Heart left ventricle (tissue), 16 donors: ENCODE data around the gene ANO4. TPM values are rescaled to one million over a fixed set of nuclear protein-coding genes. Genes with fewer than 3 reads are reported as not detected.

Source experiments
- ATAC-seq, 4 donors: fragments of 200-7000 bp; cut with Tn5 transposase; one replicate each; pipeline ENCODE4 v1.9.1; 2020 to 2022; ENCODE audit warnings: moderate library complexity in 4 of 4, mild to moderate bottlenecking in 3 of 4, moderate number of reproducible peaks in 1 of 4
- DNase-seq, 5 donors: peaks; one replicate each; pipeline ENCODE4 v3.0.0-alpha.2; 2020
- H3K27ac ChIP-seq, 12 donors: fragments of 200-600 bp; sonication (generic) in 4 of 12; one replicate each; pipeline versions ENCODE4 v1.5.0 to v1.8.0; 2016 to 2022; ENCODE audit warnings: mild to moderate bottlenecking in 2 of 12
- H3K27me3 ChIP-seq, 9 donors: fragments of 200-600 bp; sonication (generic) in 2 of 9; one replicate each; pipeline versions ENCODE4 v1.5.1 to v1.8.0; 2016 to 2022; ENCODE audit warnings: mild to moderate bottlenecking in 3 of 9
- H3K36me3 ChIP-seq, 9 donors: fragments of 200-600 bp; sonication (generic) in 2 of 9; one replicate each; pipeline versions ENCODE4 v1.5.0 to v1.8.0; 2018 to 2022; ENCODE audit warnings: mild to moderate bottlenecking in 2 of 9
- H3K4me1 ChIP-seq, 12 donors: fragments of 200-600 bp; sonication (generic) in 4 of 12; one replicate each; pipeline versions ENCODE4 v1.5.0 to v1.8.0; 2016 to 2022; ENCODE audit warnings: mild to moderate bottlenecking in 3 of 12
- H3K4me3 ChIP-seq, 12 donors: fragments of 200-600 bp; sonication (generic) in 4 of 12; one replicate each; pipeline versions ENCODE4 v1.5.0 to v1.8.0; 2017 to 2022; ENCODE audit warnings: mild to moderate bottlenecking in 9 of 12, moderate library complexity in 4 of 12
- H3K9me3 ChIP-seq, 12 donors: fragments of 200-600 bp; sonication (generic) in 4 of 12; one replicate each; pipeline versions ENCODE4 v1.5.0 to v1.8.0; 2016 to 2022; ENCODE audit warnings: mild to moderate bottlenecking in 1 of 12
- CTCF ChIP-seq, 12 donors: fragments of 200-600 bp; sonication (generic) in 4 of 12; IDR thresholded peaks; one replicate each; pipeline versions ENCODE4 v1.5.0 to v1.8.0; 2018 to 2022; ENCODE audit warnings: antibody characterized with exemption in 12 of 12, mild to moderate bottlenecking in 5 of 12
- POLR2A ChIP-seq, 2 donors: fragments of 450-650 bp; IDR thresholded peaks; one replicate each; pipeline ENCODE4 v1.6.1; 2017; ENCODE audit warnings: antibody characterized with exemption in 2 of 2, mild to moderate bottlenecking in 2 of 2, moderate library complexity in 2 of 2
- WGBS, 4 donors: extraction: QIAGEN DNeasy Blood & Tissue Kit in 2 of 4; methylation state at CpG; one replicate each; pipeline versions ENCODE4 v1.1.5 to v1.1.7; 2013 to 2018; 5-methylcytosine and 5-hydroxymethylcytosine counted together
- intact Hi-C, 10 donors: fragments of 100-400 bp; cut with DNase I; formaldehyde crosslinking; loops; one replicate each; pipeline versions ENCODE4 v1.11.1 to v1.14.2; 2022
- polyA plus RNA-seq, 2 donors: library from polyadenylated mRNA; stranded (reverse); fragments of 200-250 nt; gene quantifications; one replicate each; pipeline ENCODE4 v1.2.3, GENCODE V29; 2013
- total RNA-seq, 9 donors: library from RNA; depleted of rRNA in 2 of 9; stranded (reverse); fragments of >200 nt in 2 of 9; fragmentation: NEBNext Ultra II Directional in 3 of 9; extraction: Animal tissue kit (Norgen Biotek cat#: 25700) in 3 of 9; gene quantifications; one replicate each; pipeline versions ENCODE4 v1.1.0 to v1.2.4, GENCODE V29; 2016 to 2023
- donor health status: ischemic (EF 13 %, LVEDD 7.1; RV severe dilation, severe dysfunction).
- donor health status: healthy with polysubstance abuse.
- donor health status: DM: no; HTN: yes; CAD: no.
- donor health status: DM: no; HTN: no; CAD: no.
- donor health status: ischemic (EF 25% LVEDD 6.9; RV normal size, moderate dysfunction).
- donor health status: ischemic (EF 25% LVEDD 5.7; RV mildly dilated, moderate dysfunction).
- donor health status: healthy.
- donor health status: DM: yes; HTN: yes; CAD: no.
- donor health status: ischemic (EF 35%, LVEDD 5.7; RV mildly dilated, moderate dysfunction).
- donor health status: nonischemic (EF 11% LVEDD 7.7; RV severe dilation, severe dysfunction).
- donor health status: DM: yes; HTN: yes; CAD: no.
- donor health status: PGD.
- donor health status: ischemic (EF 29% LVEDD 5.4; RV normal size, mild dysfunction).
- donor health status: nonischemic (EF 23%, LVEDD 6.1; RV moderate dilation, normal function).

The ANO4 gene
- total and polyA plus RNA-seq, 11 donors, result 0.05 to 0.50 (median 0.12) TPM; not detected in 6

GRCh38 chr12:100843061-100843460 is 48.5 kb downstream of the ANO4 start:
- ATAC-seq, result no peak
- 58 to 74% (median 66%) methylated on average over 2 of the region's 2 CpGs for WGBS, 4 donors
- no peak overlapping the region for H3K4me3 ChIP-seq
- no peaks in the 10 kb centered on the region for H3K4me1 ChIP-seq
- H3K27me3 ChIP-seq, result no peaks in the 10 kb centered on the region
- intact Hi-C loops, result no loop called here
- no peaks in the 10 kb centered on the region for H3K36me3 ChIP-seq
- TF ChIP-seq POLR2A (IDR thresholded peaks at IDR 0.05) (no peak), CTCF (IDR thresholded peaks at IDR 0.05) (no peak)
- DNase-seq, result no peak
- H3K9me3 ChIP-seq, result no peaks in the 10 kb centered on the region
- H3K27ac ChIP-seq, result no peak overlapping the region

- no peak overlapping the region for H3K4me3 ChIP-seq
- WGBS, 4 donors, result 48 to 59% (median 51%) methylated on average over 3 of the region's 3 CpGs
- intact Hi-C loops, result no loop called here
- H3K36me3 ChIP-seq, result no peaks in the 10 kb centered on the region
- TF ChIP-seq CTCF (IDR thresholded peaks at IDR 0.05), result no peak
- TF ChIP-seq POLR2A (IDR thresholded peaks at IDR 0.05), result no peak
- no peaks in the 10 kb centered on the region for H3K4me1 ChIP-seq
- H3K27ac ChIP-seq, result no peak overlapping the region
- ATAC-seq (no peak), DNase-seq (no peak)
- no peaks in the 10 kb centered on the region for H3K27me3 ChIP-seq
- H3K9me3 ChIP-seq, result no peaks in the 10 kb centered on the region
Measured at GRCh38 chr12:100845095-100845494, 50.5 kb downstream of the ANO4 start.

GRCh38 chr12:100851637-100852036 is 57.1 kb downstream of the ANO4 start:
- Histone ChIP-seq H3K36me3 (no peaks in the 10 kb centered on the region), H3K4me1 (no peaks in the 10 kb centered on the region), H3K4me3 (no peak overlapping the region), H3K27me3 (no peaks in the 10 kb centered on the region), H3K27ac (no peak overlapping the region), H3K9me3 (no peaks in the 10 kb centered on the region)
- TF ChIP-seq CTCF (IDR thresholded peaks at IDR 0.05) (no peak), POLR2A (IDR thresholded peaks at IDR 0.05) (no peak)
- ATAC-seq (no peak), DNase-seq (no peak)
- intact Hi-C loops, result no loop called here
- 35 to 52% (median 37%) methylated on average over 3 of the region's 3 CpGs for WGBS, 4 donors

GRCh38 chr12:100857418-100857817 is 62.8 kb downstream of the ANO4 start:
- Histone ChIP-seq H3K36me3 (no peaks in the 10 kb centered on the region), H3K27ac (no peak overlapping the region), H3K4me3 (no peak overlapping the region), H3K27me3 (no peaks in the 10 kb centered on the region), H3K4me1 (no peaks in the 10 kb centered on the region), H3K9me3 (no peaks in the 10 kb centered on the region)
- intact Hi-C loops, result no loop called here
- ATAC-seq, result no peak
- no peak for TF ChIP-seq CTCF (IDR thresholded peaks at IDR 0.05)
- no peak for TF ChIP-seq POLR2A (IDR thresholded peaks at IDR 0.05)
- DNase-seq, result no peak
- 79 to 84% (median 81%) methylated on average over 4 of the region's 4 CpGs for WGBS, 4 donors
